Large intestine (tissue), 3 donors: ENCODE results near the gene ARHGAP36. TPM values are rescaled to one million over a fixed set of nuclear protein-coding genes. Genes with fewer than 3 reads are reported as not detected.

Experiments used
- DNase-seq, 2 donors: peaks; one replicate each; pipeline versions ENCODE4 v3.0.0 to v3.0.0-alpha.2; 2013
- H3K27ac ChIP-seq: one replicate; pipeline ENCODE4 v1.5.1; 2013; ENCODE audit warnings: low read length
- H3K27me3 ChIP-seq: 2 replicates; pipeline ENCODE4 v1.6.1; 2013; ENCODE audit warnings: low read length; ENCODE audit not compliant: control insufficient read depth, insufficient read depth
- H3K36me3 ChIP-seq: 2 replicates; pipeline ENCODE4 v1.6.1; 2013; ENCODE audit warnings: low read length; ENCODE audit not compliant: control insufficient read depth, insufficient read depth
- H3K4me1 ChIP-seq: one replicate; pipeline ENCODE4 v1.6.1; 2013; ENCODE audit warnings: low read length; ENCODE audit not compliant: control insufficient read depth, insufficient read depth
- H3K4me3 ChIP-seq: one replicate; pipeline ENCODE4 v1.5.1; 2013; ENCODE audit warnings: low read length
- H3K9me3 ChIP-seq: one replicate; pipeline ENCODE4 v1.6.1; 2013; ENCODE audit warnings: mild to moderate bottlenecking, low read depth, low read length, moderate library complexity; ENCODE audit not compliant: control insufficient read depth
- WGBS: methylation state at CpG from one replicate; pipeline ENCODE4 v1.1.5; 2013; ENCODE audit warnings: low lambda C conversion rate; ENCODE audit not compliant: insufficient coverage; 5-methylcytosine and 5-hydroxymethylcytosine counted together
- polyA plus RNA-seq: library from polyadenylated mRNA; unstranded; fragments of 120-200 nt; gene quantifications from one replicate; pipeline ENCODE4 v1.2.1, GENCODE V29; 2013

The ARHGAP36 gene
- polyA plus RNA-seq, 1 donor, result 0.70 TPM

DNA sequence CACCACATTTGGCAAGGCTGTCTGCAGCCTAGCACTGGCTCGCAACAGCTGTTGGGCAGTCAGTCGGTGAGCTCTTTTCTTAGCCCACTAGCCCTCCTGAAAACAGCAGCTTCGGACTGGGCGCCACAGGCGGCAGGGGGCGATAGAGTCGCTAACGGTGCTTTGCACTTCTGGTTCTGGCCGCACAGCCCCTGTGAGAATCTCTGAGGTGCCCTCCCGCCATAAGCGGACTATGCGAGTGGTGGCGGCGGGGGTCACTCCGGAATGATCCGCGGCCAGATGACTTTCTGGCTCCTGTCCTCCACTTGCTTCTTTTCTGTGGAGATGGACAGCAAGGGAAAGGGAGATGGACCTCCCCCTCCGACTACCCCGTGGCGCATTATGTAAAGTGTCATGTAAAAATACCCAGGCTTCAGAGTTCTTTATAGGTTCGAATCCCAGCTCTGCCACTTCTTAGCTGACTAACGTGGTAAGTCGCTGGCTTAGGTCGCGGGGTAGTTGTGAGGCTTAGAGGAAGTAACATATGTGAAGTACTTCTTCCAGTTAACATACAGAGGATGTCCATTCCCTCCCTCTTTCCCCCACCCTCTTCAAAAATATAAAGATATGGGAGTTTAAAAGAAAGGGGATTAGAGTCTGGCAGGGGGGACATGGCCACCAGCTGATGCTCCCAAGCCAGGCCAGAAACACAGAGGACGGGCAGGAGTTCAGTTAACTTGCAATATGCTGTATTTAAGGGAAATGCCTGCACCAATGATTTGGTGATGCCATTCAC is 11.0 kb downstream of the ARHGAP36 start:
- DNase-seq, result peak in 1 of 2 donors; percentile 17
- Histone ChIP-seq H3K36me3 (no peaks in the 10 kb centered on the region), H3K27ac (no peak overlapping the region), H3K4me3 (no peak overlapping the region), H3K27me3 (peaks cover 74% of the 10 kb centered on the region), H3K4me1 (no peaks in the 10 kb centered on the region), H3K9me3 (no peaks in the 10 kb centered on the region)
- no CpG with 5 or more reads among the region's 26 CpGs for WGBS

GRCh38 chrX:131072871-131073571 is 14.9 kb downstream of the ARHGAP36 start:
- H3K9me3 ChIP-seq, result no peaks in the 10 kb centered on the region
- no CpG with 5 or more reads among the region's 39 CpGs for WGBS
- H3K27ac ChIP-seq, result no peak overlapping the region
- H3K4me3 ChIP-seq, result no peak overlapping the region
- no peaks in the 10 kb centered on the region for H3K4me1 ChIP-seq
- H3K27me3 ChIP-seq, result peaks cover 51% of the 10 kb centered on the region
- H3K36me3 ChIP-seq, result no peaks in the 10 kb centered on the region
- no peak for DNase-seq

GRCh38 chrX:131073607-131074006 is 15.5 kb downstream of the ARHGAP36 start:
- H3K4me1 ChIP-seq, result no peaks in the 10 kb centered on the region
- H3K27ac ChIP-seq, result no peak overlapping the region
- peaks cover 46% of the 10 kb centered on the region for H3K27me3 ChIP-seq
- no peak overlapping the region for H3K4me3 ChIP-seq
- no peak for DNase-seq
- H3K9me3 ChIP-seq, result no peaks in the 10 kb centered on the region
- WGBS, result no CpG with 5 or more reads among the region's 4 CpGs
- no peaks in the 10 kb centered on the region for H3K36me3 ChIP-seq

DNA sequence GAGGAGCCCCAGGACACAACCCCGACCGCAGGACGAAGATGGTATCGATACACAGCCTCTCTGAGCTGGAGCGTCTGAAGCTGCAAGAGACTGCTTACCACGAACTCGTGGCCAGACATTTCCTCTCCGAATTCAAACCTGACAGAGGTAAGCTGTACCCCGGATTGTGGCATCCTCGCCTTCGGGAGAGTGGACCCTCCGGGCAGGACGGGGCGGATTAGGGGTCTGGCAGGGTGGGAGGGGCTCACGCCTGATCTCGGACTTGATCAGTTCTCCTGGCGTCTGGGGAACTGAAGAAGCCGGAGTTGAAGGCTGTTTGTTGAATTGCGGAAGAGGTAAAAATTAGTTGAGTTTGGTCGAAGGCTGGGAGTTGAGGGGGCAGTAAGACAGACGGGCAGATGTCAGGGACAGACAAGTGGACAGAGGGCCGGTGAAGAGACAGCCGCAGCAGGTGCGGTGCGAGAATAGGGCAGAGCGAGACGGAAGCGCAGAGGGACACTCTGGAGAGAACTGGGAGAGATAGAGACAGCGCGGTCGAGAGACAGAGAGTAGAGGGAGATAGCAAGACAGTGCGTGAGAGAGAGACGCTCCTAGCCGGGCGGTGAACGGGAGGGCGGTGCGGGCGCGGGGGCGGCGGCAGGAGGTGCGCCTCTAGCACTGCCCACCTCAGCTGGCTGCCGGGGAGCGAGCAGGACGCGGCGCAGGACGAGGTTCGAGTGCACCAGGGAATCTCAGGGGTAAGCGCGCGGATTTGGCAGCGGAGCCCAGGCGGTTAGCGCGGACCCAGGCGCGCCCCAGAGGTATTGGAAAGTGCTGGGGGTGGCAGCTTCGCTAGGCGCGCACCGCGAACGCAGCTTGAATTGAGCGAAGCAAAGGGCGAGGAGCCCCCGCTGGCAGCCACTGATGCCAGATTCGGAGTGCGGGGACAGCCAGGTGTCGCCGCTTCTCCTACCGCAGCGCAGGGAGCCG is 23.9 kb downstream of the ARHGAP36 start:
- Histone ChIP-seq H3K4me1 (no peaks in the 10 kb centered on the region), H3K4me3 (no peak overlapping the region), H3K27ac (no peak overlapping the region), H3K36me3 (no peaks in the 10 kb centered on the region), H3K9me3 (no peaks in the 10 kb centered on the region), H3K27me3 (peaks cover 44% of the 10 kb centered on the region)
- WGBS, result no CpG with 5 or more reads among the region's 75 CpGs
- no peak for DNase-seq

GRCh38 chrX:131083510-131084142 is 25.5 kb downstream of the ARHGAP36 start:
- Histone ChIP-seq H3K4me3 (no peak overlapping the region), H3K27ac (no peak overlapping the region), H3K27me3 (peaks cover 44% of the 10 kb centered on the region), H3K36me3 (no peaks in the 10 kb centered on the region), H3K4me1 (no peaks in the 10 kb centered on the region), H3K9me3 (no peaks in the 10 kb centered on the region)
- DNase-seq, result no peak
- WGBS, result no CpG with 5 or more reads among the region's 34 CpGs

DNA sequence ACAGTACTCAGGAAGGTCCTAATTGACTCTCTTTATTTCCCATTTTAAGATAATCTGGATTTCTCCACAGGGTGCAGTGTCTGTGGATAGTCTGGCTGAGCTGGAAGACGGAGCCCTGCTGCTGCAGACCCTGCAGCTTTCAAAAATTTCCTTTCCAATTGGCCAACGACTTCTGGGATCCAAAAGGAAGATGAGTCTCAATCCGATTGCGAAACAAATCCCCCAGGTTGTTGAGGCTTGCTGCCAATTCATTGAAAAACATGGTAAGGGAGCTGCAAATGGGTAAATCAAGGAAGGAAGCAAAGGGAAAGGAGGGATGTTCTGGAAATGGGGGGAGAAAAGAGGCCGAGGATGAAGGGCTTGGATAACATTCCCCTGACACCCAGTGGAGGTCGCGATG is 26.0 kb downstream of the ARHGAP36 start:
- H3K4me1 ChIP-seq, result no peaks in the 10 kb centered on the region
- WGBS, result no CpG with 5 or more reads among the region's 7 CpGs
- H3K36me3 ChIP-seq, result no peaks in the 10 kb centered on the region
- no peak overlapping the region for H3K4me3 ChIP-seq
- no peak for DNase-seq
- no peak overlapping the region for H3K27ac ChIP-seq
- H3K9me3 ChIP-seq, result no peaks in the 10 kb centered on the region
- peaks cover 40% of the 10 kb centered on the region for H3K27me3 ChIP-seq

GRCh38 chrX:131136776-131137175 is 78.6 kb downstream of the ARHGAP36 start:
- H3K27ac ChIP-seq, result no peak overlapping the region
- no peaks in the 10 kb centered on the region for H3K9me3 ChIP-seq
- no peak overlapping the region for H3K4me3 ChIP-seq
- H3K4me1 ChIP-seq, result no peaks in the 10 kb centered on the region
- 96% methylated on average over 5 of the region's 27 CpGs for WGBS
- no peaks in the 10 kb centered on the region for H3K27me3 ChIP-seq
- DNase-seq, result no peak
- H3K36me3 ChIP-seq, result no peaks in the 10 kb centered on the region

- WGBS, result no CpG with 5 or more reads among the region's 2 CpGs
- Histone ChIP-seq H3K9me3 (no peaks in the 10 kb centered on the region), H3K4me1 (no peaks in the 10 kb centered on the region), H3K36me3 (no peaks in the 10 kb centered on the region), H3K27ac (no peak overlapping the region), H3K27me3 (no peaks in the 10 kb centered on the region), H3K4me3 (no peak overlapping the region)
- DNase-seq, result no peak
Measured at GRCh38 chrX:131139072-131139471, 80.9 kb downstream of the ARHGAP36 start.
